SK-N-SH treated with all-trans-retinoic acid at 6 μM for 48 hours (cell line): ENCODE measurements around the gene PPIG.

Experiments used
- ARNTL ChIP-seq: fragments of 450-650 bp; formaldehyde crosslinking; IDR thresholded peaks from 2 replicates; pipeline ENCODE4 v1.5.0; 2020; ENCODE audit warnings: low read depth, mild to moderate bottlenecking, moderate library complexity, borderline replicate concordance
- CREB5 ChIP-seq: fragments of 250-450 bp; sonication (Bioruptor Pico); IDR thresholded peaks from 2 replicates; pipeline ENCODE4 v1.5.1; 2020; ENCODE audit warnings: low read depth, mild to moderate bottlenecking, moderate library complexity
- CSRNP3 ChIP-seq: fragments of 250-450 bp; sonication (Bioruptor Pico); IDR thresholded peaks from 2 replicates; pipeline ENCODE4 v1.5.1; 2021; ENCODE audit warnings: mild to moderate bottlenecking, moderate library complexity
- ESRRG ChIP-seq: fragments of 250-450 bp; sonication (Bioruptor Pico); IDR thresholded peaks from 2 replicates; pipeline ENCODE4 v1.6.1; 2021; ENCODE audit warnings: mild to moderate bottlenecking
- OSR1 ChIP-seq: fragments of 250-450 bp; sonication (Bioruptor Pico); IDR thresholded peaks from 2 replicates; pipeline ENCODE4 v1.8.0; 2022; ENCODE audit warnings: moderate library complexity, mild to moderate bottlenecking, inconsistent platforms
- POU6F1 ChIP-seq: fragments of 250-450 bp; sonication (Bioruptor Pico); IDR thresholded peaks from 2 replicates; pipeline ENCODE4 v1.8.0; 2021; ENCODE audit warnings: low read depth, mild to moderate bottlenecking, moderate library complexity, borderline replicate concordance
- PPARA ChIP-seq: fragments of 250-450 bp; sonication (Bioruptor Pico); IDR thresholded peaks from 2 replicates; pipeline ENCODE4 v1.5.0; 2020; ENCODE audit warnings: mild to moderate bottlenecking, borderline replicate concordance
- RARB ChIP-seq: fragments of 250-450 bp; sonication (Bioruptor Pico); IDR thresholded peaks from 2 replicates; pipeline ENCODE4 v1.8.0; 2021; ENCODE audit warnings: mild to moderate bottlenecking, moderate library complexity
- SNAI2 ChIP-seq: fragments of 250-450 bp; sonication (Bioruptor Pico); IDR thresholded peaks from 2 replicates; pipeline ENCODE4 v1.5.0; 2020; ENCODE audit warnings: mild to moderate bottlenecking, moderate library complexity
- TCF4 ChIP-seq: fragments of 250-450 bp; sonication (Bioruptor Pico); IDR thresholded peaks from 2 replicates; pipeline ENCODE4 v1.8.0; 2021; ENCODE audit warnings: mild to moderate bottlenecking, moderate library complexity, borderline replicate concordance
- ZC3H10 ChIP-seq: fragments of 250-450 bp; sonication (Bioruptor Pico); IDR thresholded peaks from 2 replicates; pipeline ENCODE4 v1.5.1; 2021; ENCODE audit warnings: mild to moderate bottlenecking, moderate library complexity
- ZFP3 ChIP-seq: fragments of 250-450 bp; sonication (Bioruptor Pico); IDR thresholded peaks from 2 replicates; pipeline ENCODE4 v1.5.0; 2020; ENCODE audit warnings: mild to moderate bottlenecking, moderate library complexity
- ZNF565 ChIP-seq: fragments of 450-650 bp; formaldehyde crosslinking; conservative IDR thresholded peaks from 2 replicates; pipeline ENCODE4 v1.5.0; 2020; ENCODE audit warnings: low read depth, mild to moderate bottlenecking, moderate library complexity
- TF ChIP-seq, protein P1 (sequence below): fragments of 250-450 bp; sonication (Bioruptor Pico); IDR thresholded peaks from 2 replicates; pipeline ENCODE4 v1.5.0; 2020; ENCODE audit warnings: mild to moderate bottlenecking, moderate library complexity

- TF ChIP-seq SNAI2 (CRISPR knock-in tag) (no peak), CSRNP3 (CRISPR knock-in tag) (no peak), ZC3H10 (CRISPR knock-in tag) (no peak), CREB5 (CRISPR knock-in tag) (no peak), RARB (CRISPR knock-in tag) (no peak), OSR1 (no peak), TCF4 (no peak), ARNTL (CRISPR knock-in tag) (no peak), ZFP3 (no peak), ESRRG (CRISPR knock-in tag) (no peak), POU6F1 (no peak), PPARA (CRISPR knock-in tag) (no peak), ZNF565 (CRISPR knock-in tag) (no peak)
- TF ChIP-seq, protein P1, sequence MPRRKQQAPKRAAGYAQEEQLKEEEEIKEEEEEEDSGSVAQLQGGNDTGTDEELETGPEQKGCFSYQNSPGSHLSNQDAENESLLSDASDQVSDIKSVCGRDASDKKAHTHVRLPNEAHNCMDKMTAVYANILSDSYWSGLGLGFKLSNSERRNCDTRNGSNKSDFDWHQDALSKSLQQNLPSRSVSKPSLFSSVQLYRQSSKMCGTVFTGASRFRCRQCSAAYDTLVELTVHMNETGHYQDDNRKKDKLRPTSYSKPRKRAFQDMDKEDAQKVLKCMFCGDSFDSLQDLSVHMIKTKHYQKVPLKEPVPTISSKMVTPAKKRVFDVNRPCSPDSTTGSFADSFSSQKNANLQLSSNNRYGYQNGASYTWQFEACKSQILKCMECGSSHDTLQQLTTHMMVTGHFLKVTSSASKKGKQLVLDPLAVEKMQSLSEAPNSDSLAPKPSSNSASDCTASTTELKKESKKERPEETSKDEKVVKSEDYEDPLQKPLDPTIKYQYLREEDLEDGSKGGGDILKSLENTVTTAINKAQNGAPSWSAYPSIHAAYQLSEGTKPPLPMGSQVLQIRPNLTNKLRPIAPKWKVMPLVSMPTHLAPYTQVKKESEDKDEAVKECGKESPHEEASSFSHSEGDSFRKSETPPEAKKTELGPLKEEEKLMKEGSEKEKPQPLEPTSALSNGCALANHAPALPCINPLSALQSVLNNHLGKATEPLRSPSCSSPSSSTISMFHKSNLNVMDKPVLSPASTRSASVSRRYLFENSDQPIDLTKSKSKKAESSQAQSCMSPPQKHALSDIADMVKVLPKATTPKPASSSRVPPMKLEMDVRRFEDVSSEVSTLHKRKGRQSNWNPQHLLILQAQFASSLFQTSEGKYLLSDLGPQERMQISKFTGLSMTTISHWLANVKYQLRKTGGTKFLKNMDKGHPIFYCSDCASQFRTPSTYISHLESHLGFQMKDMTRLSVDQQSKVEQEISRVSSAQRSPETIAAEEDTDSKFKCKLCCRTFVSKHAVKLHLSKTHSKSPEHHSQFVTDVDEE (CRISPR knock-in tag) = no peak
These were observed 39.1 kb downstream of the PPIG start for GRCh38 chr2:169623235-169623634.
